Activated CD8-positive, alpha-beta memory T cell treated with anti-CD3 and anti-CD28 coated beads, Interleukin-2, amount 50 U/mL, for 4 hours (primary cell): ENCODE results near the gene IL1RAPL1.
"Not testable (repeated sequence)": the region's sequence is repeated elsewhere in the genome, so short reads cannot be mapped to it uniquely, and the experiment has no call there.

Experiments used
- DNase-seq: peaks from one replicate; pipeline ENCODE4 v3.0.0-alpha.2; 2020

Gene IL1RAPL1

DNA sequence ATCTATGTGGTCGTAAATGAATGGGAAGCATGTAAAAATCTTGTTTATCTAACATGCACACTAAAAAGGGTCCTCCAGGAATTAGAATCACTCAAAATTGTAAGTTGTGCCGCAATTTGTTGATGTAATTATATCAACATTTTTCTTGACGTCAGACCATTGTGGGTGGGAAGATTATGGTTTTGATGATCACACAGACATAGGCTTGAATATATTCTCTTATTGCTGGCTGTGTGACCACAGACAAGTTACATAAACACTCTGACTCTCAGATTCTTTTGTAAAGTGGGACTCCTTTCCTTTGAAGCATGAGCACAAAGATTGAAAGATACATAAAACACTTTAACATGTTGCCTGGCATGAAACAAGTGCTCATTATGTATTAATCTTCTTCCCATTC is 51.5 kb downstream of the IL1RAPL1 start:
- DNase-seq: no peak

DNA sequence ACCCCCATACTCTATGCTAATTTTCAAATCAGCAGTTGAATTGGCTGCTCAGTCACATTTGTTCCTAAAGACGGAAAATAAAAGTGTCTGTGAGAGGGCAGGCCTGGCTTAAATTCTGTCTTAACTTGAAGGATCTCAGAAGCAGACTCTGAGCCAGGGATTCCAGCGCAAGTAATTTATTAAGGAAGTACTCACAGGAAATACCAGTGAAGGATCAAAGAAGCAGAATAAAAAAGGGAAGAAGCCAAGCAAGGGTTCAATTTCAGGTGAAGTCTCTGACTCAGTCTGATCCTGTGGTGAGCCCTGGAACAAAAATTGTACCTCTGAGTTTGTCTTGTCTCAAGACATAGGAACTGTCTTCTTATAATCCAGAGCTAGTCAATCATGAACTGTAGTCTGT is 52.2 kb downstream of the IL1RAPL1 start:
- no peak for DNase-seq

DNA sequence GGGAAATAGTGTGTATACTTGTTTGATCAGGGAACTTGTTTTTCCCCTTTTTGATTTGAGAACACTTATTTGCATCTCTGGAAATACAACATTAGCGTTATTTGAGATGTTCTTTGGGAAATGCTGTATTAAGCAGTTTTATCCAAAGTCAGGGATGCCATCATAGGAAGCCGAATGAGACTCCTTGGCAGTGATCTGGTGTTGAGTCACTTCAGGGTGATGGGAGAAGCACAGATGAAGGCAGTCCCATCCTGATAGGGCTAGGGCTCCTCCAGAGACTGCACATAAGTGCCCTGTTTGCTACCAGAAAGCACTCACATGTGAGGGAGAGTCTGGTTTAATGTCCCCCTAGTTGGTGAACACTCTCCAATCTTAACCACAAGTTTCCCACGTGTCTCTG is 62.3 kb downstream of the IL1RAPL1 start:
- no peak for DNase-seq

DNA sequence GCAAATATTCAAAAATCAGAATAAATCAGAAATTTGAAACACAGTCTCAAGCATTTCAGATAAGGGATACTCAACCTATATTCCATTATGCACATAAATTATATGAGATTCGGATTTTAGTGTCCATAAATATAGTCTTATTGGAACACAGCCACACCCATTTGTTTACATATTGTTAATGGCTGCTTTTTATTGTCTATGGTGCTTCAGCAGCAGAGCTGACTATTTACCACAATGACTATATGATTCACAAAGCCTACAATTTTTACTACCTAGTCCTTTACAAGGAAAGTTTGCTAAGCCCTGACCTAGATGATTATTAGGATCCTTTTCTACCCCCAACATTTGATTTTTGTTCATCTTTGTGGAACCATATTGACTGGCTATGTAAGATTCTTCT is 63.9 kb downstream of the IL1RAPL1 start:
- DNase-seq: no peak

DNA sequence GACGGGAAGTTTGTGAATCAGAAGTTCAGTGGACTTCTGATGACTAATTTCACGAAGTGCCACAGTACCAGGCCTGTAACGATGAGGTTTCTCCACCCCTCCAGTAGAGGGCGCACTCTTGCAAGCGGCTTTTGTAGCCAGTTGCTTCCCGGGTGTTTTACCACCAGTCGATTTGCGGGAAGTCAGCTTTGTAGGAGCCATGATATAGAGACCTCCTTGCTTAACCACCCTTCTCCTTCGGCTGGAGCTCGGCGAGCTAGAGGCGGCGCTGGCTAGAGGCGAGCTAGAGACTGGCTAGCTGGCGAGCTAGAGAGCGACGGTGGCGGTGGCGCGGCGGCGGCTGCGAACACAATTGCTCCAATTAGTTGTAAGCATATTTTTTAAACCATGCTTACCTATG is 72.0 kb downstream of the IL1RAPL1 start:
- DNase-seq: no peak

DNA sequence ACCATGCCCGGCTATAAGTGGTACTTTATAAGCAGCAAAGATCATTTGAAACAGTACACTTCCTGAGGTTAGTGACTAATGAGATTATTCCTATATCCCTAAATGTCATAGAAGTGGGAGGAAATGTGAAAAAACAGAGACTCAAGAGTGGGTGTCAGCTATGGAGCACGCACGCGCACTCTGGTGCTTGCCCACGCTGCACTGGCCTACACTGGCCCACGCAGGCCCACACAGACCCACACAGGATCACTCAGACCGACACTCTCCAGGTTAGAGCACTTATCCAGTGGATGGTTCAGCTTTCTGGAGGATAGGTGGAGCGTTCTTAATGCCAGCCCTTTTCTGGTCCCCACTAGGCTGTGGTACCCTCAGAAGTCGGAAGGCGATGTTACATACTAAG is 78.5 kb downstream of the IL1RAPL1 start:
- no peak for DNase-seq

DNA sequence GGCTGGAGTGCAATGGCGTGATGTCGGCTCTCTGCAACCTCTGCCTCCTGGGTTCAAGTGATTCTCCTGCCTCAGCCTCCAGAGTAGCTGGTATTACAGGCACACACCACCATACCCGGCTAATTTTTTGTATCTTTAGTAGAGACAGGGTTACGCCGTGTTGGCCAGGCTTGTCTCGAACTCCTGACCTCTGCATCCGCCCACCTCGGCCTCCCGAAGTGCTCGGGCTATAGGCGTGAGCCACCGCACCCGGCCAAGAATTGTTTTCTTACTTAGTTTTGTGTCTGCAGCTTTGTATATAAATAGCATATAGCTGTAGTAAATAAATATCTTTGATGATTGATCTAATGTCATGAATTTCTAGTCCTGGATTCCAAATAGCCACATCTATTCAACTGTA is 81.1 kb downstream of the IL1RAPL1 start:
- DNase-seq: no peak

DNA sequence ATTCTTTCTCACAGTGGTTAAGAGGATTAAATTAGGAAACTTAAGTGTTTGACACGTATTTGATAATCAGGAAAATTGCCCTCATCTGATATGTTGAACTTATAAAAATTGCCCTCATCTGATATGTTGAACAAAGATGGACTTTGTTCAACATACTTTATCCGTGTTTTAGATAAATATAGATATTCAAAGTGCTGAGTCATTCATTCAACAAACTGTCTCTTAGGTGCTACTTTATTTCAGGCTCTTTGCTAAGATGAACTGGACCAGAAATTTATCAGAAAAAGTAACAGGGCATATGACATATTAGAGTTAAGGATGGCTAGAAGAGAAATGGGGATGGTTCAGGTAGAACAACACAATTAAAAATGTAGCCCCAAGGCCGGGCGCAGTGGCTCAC is 81.7 kb downstream of the IL1RAPL1 start:
- no peak for DNase-seq

DNA sequence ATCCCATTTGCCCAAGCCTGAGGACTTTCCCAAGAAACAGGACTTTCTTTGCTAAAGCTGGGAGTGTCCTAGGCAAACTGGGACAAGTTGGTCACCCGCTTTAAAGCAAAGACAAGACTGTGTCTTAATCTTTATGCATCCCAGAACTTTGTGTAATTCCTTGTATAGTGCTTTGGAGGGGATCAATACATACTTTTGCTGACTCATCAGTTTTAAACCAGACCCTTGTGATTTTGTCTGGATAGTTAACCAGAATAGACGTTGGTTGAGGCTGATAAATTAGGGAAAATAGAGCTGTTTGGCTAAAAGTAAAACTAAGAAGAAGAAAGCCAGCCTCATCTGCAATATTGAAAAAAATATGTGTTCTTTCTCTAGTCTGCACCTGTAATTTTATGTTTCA is 82.8 kb downstream of the IL1RAPL1 start:
- no peak for DNase-seq

DNA sequence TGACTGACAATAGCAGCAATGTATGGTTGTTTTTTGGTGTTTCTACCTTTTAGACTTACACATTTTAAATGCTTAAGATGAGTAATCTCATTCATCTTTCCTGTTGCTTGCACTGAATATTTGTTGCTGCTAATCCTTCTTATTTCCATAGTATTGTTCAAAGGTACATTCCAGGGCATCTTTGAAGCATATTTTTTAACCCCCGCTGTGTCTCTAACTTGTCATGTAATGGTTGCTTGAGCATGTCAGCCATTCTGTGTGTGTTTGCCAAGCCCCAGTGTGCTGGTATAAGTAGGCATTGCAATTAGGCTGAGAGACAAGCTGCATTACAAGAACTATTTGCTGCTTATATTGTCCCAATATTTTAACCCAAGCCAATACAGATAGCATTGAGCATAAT is 87.9 kb downstream of the IL1RAPL1 start:
- no peak for DNase-seq

DNA sequence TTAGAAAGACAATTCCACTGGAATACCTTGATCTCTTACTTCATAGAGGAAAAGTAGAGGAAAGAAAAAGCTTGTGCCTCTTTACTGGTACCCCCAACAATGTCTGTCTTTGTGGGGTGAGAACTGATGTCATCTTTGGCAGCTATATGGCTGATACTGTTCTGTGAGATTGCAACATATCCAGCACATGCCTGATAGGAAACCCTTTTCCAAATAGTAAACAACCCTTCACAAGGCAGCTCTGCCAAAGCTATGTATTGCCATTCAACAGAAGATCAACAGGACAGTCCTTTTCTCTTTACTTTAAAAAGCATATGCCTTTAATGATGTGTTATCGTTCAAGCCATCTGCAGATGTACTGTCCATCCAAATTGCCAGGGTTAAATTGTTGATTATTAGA is 105.9 kb downstream of the IL1RAPL1 start:
- no peak for DNase-seq

DNA sequence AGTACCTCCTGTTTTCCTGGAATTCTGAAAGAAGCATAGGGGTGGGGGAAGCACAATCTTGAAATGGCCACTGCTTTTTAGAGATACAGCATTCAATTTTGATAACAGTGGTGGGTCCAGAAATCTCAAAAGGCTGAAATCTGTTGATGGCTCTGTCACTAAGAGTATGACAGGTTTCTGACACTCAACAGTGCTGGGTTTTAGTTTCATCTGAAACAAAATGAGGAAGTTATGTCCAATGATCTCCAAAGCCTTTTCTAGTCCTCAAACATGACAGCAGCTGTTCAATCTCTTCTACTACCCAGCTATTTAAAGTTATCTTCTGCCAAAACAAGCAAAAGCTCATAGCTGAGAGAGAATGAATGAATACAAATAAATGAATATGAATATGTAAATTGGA is 110.5 kb downstream of the IL1RAPL1 start:
- no peak for DNase-seq

DNA sequence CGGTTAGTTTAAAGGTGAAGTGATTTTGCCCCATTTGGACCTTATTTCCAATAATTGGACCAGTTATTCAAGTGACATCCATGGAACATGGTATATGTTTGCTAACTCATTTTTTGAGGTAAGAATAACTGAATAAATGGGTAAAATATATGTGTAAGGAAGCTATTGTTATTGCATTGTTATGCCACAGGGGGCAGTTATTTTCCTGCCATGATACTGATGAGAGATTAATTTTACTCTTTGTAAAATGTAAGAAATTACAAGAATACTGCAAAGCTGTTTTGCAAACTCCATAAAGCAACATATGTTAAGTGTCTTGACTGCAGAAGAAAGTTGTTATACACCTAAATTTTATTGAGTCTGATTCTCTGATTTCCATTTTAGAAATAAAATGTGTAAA is 114.0 kb downstream of the IL1RAPL1 start:
- no peak for DNase-seq

DNA sequence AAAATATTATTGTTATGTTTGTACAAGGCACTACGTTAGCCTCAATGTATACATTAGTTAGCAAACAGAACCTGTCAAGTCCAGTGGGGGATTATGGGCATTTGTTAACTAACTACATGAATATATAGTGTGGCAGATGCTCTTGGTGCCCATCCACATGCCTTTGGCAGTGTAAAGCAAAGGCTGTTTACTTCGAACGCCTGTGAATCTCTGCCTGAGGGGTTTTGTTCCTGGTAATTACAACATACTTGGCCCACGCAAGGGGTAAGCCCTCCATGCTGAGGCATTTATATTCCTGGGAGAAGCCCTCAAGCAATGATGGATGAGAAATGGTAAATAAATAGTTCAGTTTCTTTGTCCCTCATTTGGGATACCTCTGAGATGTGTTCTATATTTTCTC is 119.7 kb downstream of the IL1RAPL1 start:
- no peak for DNase-seq

DNA sequence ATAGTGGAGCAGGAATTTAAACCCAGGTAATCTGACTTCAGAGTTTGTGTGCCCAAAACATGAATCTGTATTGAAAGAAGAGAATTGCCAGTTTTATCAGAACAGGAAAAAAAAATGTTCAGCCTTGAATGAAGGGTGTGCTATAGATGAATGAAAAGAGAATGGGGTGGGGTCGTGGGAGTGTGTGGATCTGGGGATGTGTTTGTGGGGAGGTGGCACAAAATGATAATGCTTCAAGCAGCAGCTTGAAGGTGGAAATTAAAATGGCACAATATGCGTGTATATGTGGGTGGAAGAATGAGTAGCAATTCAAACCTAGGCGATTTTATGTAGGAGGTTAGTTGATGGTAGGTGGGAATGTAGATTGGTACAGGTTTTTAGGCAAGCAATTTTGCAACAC is 122.2 kb downstream of the IL1RAPL1 start:
- DNase-seq: no peak

DNA sequence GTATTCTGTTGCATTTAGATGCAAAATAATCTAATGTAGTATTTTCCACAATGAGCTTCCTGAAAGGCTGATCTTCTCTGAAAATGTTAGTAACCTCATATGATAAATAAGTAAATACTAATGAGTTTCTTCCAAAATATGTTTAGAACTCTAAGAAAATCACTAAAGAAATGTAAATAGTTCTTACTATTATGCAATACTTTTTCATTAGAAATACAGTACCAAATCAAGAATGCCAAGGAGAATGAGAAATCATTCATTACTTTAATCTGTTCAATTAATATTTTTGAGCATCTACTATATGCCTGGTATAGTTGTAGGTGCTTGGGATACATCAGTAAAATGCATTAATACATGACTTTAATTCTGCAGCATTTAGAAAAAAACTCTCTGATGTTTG is 130.6 kb downstream of the IL1RAPL1 start:
- DNase-seq: no peak

DNA sequence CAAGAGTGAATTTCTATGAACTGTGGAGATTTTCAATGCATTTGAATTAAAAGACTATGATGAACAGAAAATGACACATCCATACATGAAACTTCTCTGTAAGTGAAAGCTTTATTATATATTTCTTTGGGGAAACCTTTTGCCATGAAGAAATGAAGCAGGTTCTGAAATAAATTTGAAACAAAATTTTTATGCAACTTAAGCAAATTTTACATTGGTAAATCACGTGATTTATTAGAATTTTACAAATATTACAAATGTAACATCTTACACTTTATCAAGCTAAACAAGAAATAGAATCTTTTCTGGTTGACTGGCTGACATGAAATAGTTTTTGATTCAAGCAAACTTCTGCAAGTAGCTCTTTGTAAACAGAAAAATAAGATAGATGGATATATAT is 131.2 kb downstream of the IL1RAPL1 start:
- DNase-seq: no peak

DNA sequence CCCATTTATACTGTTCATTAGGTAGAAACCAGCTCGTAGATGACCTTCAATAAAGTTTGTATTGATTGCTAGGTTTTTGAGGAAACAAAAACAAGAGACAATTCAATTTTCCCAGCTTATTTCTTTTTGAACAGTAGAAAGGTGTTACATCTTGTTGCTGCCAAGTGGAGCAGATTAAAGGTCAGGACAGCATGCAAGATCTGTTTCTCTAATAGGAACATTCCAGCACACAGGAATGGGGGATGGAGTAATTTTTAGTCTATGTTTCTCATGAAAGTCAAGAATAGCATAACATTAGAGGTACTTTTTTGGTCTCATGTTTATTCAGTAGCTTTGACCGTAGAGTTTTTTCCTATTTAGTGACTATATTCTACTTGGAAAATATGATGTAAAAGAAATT is 132.4 kb downstream of the IL1RAPL1 start:
- no peak for DNase-seq

DNA sequence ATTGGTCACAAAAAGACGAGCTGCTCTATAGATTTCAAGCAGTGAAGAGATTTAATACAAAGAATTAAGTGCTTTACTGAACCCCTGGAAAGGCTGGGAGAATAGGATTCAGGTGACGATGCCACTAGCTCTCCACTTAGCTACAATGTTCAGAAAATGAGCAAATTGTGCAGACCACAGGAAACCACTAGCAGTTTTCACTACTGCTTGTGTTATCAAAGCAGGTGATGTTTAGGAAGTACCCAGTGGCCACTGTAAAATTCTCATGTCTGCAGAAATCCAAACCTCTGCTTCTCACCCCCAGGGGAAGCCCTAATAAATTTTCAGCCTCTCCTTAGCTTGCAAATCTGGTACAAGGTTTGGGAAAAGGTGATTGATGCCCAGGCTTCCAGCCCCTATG is 165.1 kb downstream of the IL1RAPL1 start:
- DNase-seq: no peak

DNA sequence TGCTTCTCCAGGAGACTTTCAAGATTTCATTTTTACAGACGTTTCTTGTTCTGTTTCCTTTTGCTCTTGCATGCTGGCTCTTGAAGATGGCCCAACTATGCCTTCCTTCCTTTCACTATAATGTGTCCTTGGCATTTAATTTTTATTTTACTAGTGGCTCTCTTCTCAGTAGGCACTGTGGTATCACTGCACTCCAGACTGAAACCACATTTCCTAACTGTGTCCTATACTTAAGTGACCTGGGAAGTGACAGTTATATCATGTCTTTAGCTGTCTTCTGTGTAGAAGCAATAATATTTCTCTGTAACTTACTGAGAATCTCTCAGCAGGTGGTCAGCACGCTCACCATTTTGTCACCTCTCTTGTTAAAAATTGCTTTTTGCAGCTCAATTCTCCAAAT is 168.9 kb downstream of the IL1RAPL1 start:
- no peak for DNase-seq

DNA sequence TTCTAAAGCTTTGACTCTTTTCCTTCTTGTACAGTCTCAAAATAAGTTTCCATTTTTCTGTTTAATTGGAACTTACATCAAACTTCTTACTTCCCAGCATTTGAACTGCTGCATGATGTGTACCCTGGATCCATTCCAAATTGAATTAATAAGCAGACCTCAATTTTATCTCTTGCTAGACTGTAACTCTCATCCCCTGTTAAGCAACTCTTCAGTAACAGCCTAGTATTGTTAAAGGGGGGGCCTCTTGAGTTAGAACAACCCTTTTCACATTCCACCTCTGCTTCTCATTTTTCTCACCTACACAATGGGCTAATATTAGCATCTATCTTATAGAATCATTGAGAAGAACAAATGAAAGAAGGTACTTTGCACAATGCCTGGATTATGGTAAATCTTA is 169.4 kb downstream of the IL1RAPL1 start:
- DNase-seq: no peak

DNA sequence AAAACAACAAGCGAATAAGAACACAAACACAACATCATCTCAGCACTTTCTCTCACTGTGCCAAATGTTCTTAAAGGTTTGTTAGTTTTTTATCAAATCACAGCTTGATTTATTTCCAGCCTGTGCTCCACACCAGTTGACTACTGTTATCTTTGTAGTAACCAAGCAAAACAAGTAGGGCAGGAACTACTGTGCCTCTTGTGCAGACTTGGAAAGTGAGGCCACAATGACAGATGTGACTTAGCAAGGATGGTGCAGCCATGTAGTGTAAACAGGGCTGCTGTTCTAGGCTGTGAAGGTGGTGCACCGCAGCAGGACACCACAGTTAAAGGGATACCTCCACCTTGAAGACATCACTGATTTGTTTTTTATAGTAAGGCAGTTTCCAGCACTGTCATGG is 170.0 kb downstream of the IL1RAPL1 start:
- no peak for DNase-seq

DNA sequence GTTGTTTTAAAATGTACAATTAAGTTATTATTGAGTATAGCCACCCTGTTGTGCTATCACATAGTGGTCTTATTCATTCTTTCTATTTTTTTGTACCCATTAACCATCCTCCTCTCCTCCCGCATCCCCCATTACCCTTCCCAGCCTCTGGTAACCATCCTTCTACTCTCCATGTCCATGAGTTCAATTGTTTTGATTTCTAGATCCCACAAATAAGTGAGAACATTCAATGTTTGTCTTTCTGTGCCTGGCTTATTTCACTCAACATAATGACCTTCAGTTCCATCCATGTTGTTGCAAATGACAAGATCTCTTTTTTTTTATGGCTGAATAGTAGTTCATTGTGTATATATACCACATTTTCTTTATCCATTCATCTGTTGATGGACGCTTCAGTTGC is 179.3 kb downstream of the IL1RAPL1 start:
- not testable (repeated sequence) for DNase-seq

DNA sequence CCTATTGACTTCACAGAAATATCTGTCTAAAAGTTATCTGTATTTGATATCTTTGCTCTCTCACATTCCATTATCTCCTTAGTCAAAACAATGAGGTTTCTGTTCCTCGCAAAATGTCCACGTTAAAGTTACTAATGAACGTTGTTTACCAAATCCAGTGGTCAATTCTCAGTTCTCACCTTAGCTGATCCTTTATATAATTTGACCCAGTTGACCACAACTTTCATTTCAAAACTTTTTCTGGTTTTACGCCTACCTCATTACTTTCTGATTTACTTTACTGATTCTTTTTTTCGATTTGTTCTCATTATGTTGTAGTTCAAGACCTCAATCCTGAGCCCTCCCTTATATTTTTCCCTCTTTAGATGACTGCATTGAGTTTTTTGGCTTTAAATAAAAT is 186.6 kb downstream of the IL1RAPL1 start:
- no peak for DNase-seq

DNA sequence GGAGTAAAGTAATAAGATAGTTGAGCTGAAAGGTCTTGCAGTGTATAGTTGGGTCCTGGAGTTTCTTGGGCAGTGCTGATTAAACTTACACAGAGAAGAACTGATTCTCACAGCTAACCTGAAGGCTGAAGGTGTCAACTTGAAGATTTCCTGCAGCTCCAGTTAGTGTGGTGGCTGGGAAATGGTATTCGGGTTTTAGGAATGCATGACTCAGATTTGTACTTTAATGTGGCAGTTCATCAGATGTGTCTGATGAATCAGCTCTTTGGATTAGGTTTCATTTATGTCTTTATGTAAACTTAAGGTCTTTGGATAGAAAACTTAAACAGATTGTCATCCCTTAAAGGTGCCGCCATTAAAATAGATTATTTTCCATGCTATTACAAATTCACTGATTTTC is 200.0 kb downstream of the IL1RAPL1 start:
- DNase-seq: no peak

DNA sequence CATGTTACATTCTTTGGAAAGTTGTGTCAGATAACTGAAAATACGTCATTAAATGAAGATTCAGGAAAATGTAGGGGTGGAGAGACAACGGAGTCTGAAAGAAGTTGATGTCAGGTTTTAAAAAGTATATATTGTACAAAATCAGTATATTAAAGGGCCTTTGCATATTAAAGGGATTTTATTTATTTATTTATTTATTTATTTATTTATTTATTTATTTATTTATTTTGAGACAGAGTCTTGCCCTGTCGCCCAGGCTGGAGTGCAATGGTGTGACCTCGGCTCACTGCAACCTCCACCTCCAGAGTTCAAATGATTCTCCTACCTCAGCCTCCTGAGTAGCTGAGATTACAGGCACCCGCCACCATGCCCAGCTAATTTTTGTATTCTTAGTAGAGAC is 213.4 kb downstream of the IL1RAPL1 start:
- not testable (repeated sequence) for DNase-seq
